ENCODE data around the gene ABI3.

GRCh38 chr17:49258394-49258793 is 47.9 kb downstream of the ABI3 start:
- TF ChIP-seq CTCF (IDR thresholded peaks at IDR 0.05; ENCODE audit: low read depth, low read length) (no peak), EZH2phosphoT487 (IDR thresholded peaks at IDR 0.05; ENCODE audit: low read depth) (no peak)
